HepG2 (cell line): Measurements from ENCODE around the gene ACSS2. TPM values are rescaled to one million over a fixed set of nuclear protein-coding genes. Genes with fewer than 3 reads are reported as not detected.

ENCODE experiments used
- ASH2L ChIP-seq: fragments of 300-600, 200-600 bp; sonication (generic); IDR thresholded peaks from 2 replicates; pipeline ENCODE4 v1.7.0; 2017; ENCODE audit warnings: low read depth, mild to moderate bottlenecking, moderate library complexity, mixed read lengths, low read length; ENCODE audit not compliant: insufficient read length
- ATF5 ChIP-seq: sonication (generic); formaldehyde crosslinking; IDR thresholded peaks from 2 replicates; pipeline ENCODE4 v1.4.0; 2020; ENCODE audit warnings: mild to moderate bottlenecking, low read depth, missing genetic modification reagents
- EP300 ChIP-seq, 3 experiments: sonication (generic) in 1 of 3; formaldehyde crosslinking in 1 of 3; IDR thresholded peaks; 2 replicates each; pipeline versions ENCODE4 v1.5.1 to v1.6.1; 2011 to 2020; ENCODE audit warnings: low read depth in 2 of 3, low read length in 2 of 3, borderline replicate concordance in 1 of 3, improper control_type of control experiment in 1 of 3, mild to moderate bottlenecking in 1 of 3, missing genetic modification reagents in 1 of 3, moderate library complexity in 1 of 3
- HCFC1 ChIP-seq: fragments of 150-350 bp; IDR thresholded peaks from 2 replicates; pipeline ENCODE4 v1.6.1; 2014; ENCODE audit warnings: low read depth, low read length
- HNRNPK ChIP-seq: fragments of 200-400 bp; formaldehyde crosslinking; IDR thresholded peaks from 2 replicates; pipeline ENCODE4 v1.6.1; 2018; ENCODE audit warnings: low read length, low read depth, moderate library complexity, mild to moderate bottlenecking; ENCODE audit not compliant: poor library complexity, severe bottlenecking
- RBAK ChIP-seq: sonication (generic); formaldehyde crosslinking; IDR thresholded peaks from 2 replicates; pipeline ENCODE4 v1.5.1; 2020; ENCODE audit warnings: mild to moderate bottlenecking, missing genetic modification reagents
- RCOR2 ChIP-seq: IDR thresholded peaks from 2 replicates; pipeline ENCODE4 v1.6.1; 2016; ENCODE audit warnings: missing biosample characterization, missing genetic modification reagents
- RFXAP ChIP-seq: sonication (generic); formaldehyde crosslinking; IDR thresholded peaks from 2 replicates; pipeline ENCODE4 v1.4.0; 2020; ENCODE audit warnings: missing genetic modification reagents, borderline replicate concordance
- SAP130 ChIP-seq: IDR thresholded peaks from 2 replicates; pipeline ENCODE4 v1.6.1; 2016; ENCODE audit warnings: low read depth
- SNAPC2 ChIP-seq: sonication (generic); formaldehyde crosslinking; IDR thresholded peaks from 2 replicates; pipeline ENCODE4 v1.8.1; 2022; ENCODE audit warnings: mild to moderate bottlenecking, missing genetic modification reagents
- SSRP1 ChIP-seq: IDR thresholded peaks from 2 replicates; pipeline ENCODE4 v1.6.1; 2016; ENCODE audit warnings: control low read depth
- TBX3 ChIP-seq: fragments of 450-650 bp; IDR thresholded peaks from 2 replicates; pipeline ENCODE4 v1.6.1; 2017; ENCODE audit warnings: antibody characterized with exemption, mild to moderate bottlenecking, inconsistent platforms, borderline replicate concordance
- TEAD2 ChIP-seq: sonication (generic); formaldehyde crosslinking; IDR thresholded peaks from 2 replicates; pipeline ENCODE4 v1.9.0; 2021; ENCODE audit warnings: missing genetic modification reagents
- U2AF1 ChIP-seq: fragments of 200-400 bp; formaldehyde crosslinking; optimal IDR thresholded peaks from 2 replicates; pipeline ENCODE3; 2017; ENCODE audit warnings: mild to moderate bottlenecking, low read depth, low read length
- ZBTB7B ChIP-seq: sonication (generic); formaldehyde crosslinking; IDR thresholded peaks from 2 replicates; pipeline ENCODE4 v1.4.0; 2020; ENCODE audit warnings: missing genetic modification reagents
- ZNF101 ChIP-seq: sonication (generic); formaldehyde crosslinking; IDR thresholded peaks from 2 replicates; pipeline ENCODE4 v1.4.0; 2020; ENCODE audit warnings: mild to moderate bottlenecking, low read depth, missing genetic modification reagents, borderline replicate concordance
- ZNF280D ChIP-seq: sonication (generic); formaldehyde crosslinking; IDR thresholded peaks from 2 replicates; pipeline ENCODE4 v1.5.1; 2020; ENCODE audit warnings: mild to moderate bottlenecking, missing genetic modification reagents
- ZNF333 ChIP-seq: sonication (generic); formaldehyde crosslinking; IDR thresholded peaks from 2 replicates; pipeline ENCODE4 v1.4.0; 2020; ENCODE audit warnings: mild to moderate bottlenecking, missing genetic modification reagents, borderline replicate concordance
- ZNF354B ChIP-seq: sonication (generic); formaldehyde crosslinking; IDR thresholded peaks from 2 replicates; pipeline ENCODE4 v1.8.0; 2022; ENCODE audit warnings: mild to moderate bottlenecking, missing genetic modification reagents
- ZNF629 ChIP-seq: sonication (generic); formaldehyde crosslinking; conservative IDR thresholded peaks from 2 replicates; pipeline ENCODE4 v1.5.0; 2020; ENCODE audit warnings: missing genetic modification reagents
- ZNF672 ChIP-seq: sonication (generic); formaldehyde crosslinking; IDR thresholded peaks from 2 replicates; pipeline ENCODE4 v1.8.1; 2022; ENCODE audit warnings: missing genetic modification reagents
- ZNF879 ChIP-seq: sonication (generic); formaldehyde crosslinking; IDR thresholded peaks from 2 replicates; pipeline ENCODE4 v1.8.1; 2023; ENCODE audit warnings: missing genetic modification reagents
- polyA plus RNA-seq, 8 experiments: library from polyadenylated mRNA; depleted of rRNA in 3 of 8; stranded (reverse) in 7 of 8; unstranded in 1 of 8; fragments of >200 nt; fragmentation: Illumina TruSeq in 4 of 8; extraction: Trizol in 4 of 8; gene quantifications; 2 replicates each; pipeline versions ENCODE4 v1.2.1 to v1.2.3, GENCODE V29; 2011 to 2016; ENCODE audit warnings: low read depth in 4 of 8, missing spikeins in 1 of 8, mixed read lengths in 1 of 8; ENCODE audit not compliant: insufficient read depth in 1 of 8
- total RNA-seq, 5 experiments: library from RNA; depleted of rRNA; stranded (reverse); fragments of >200 nt; fragmentation: Illumina TruSeq; extraction: Trizol; gene quantifications; 2 replicates each; pipeline ENCODE4 v1.2.3, GENCODE V29; 2016; ENCODE audit warnings: low read depth in 1 of 5
- TF ChIP-seq, protein P1 (sequence below): fragments of 450-650 bp; IDR thresholded peaks from 2 replicates; pipeline ENCODE4 v1.6.1; 2017
- TF ChIP-seq, protein P2 (sequence below): sonication (generic); formaldehyde crosslinking; IDR thresholded peaks from 2 replicates; pipeline ENCODE4 v1.4.0; 2020; ENCODE audit warnings: missing genetic modification reagents

ACSS2 gene
- total and polyA plus RNA-seq, 2 of the 13 experiments (the other 11 are each of a cell fraction or from before 2014, with no cell fraction given), result 72.8 to 89.7 TPM

- TF ChIP-seq TBX3 (no peak), RBAK (CRISPR knock-in tag) (peak; percentile 40; the same call in 1 of the 2 replicates), EP300 (IDR thresholded peaks at IDR 0.05; ENCODE audit: low read depth in 2 of 2, low read length in 2 of 2) (peak; percentile 49 to 52; a peak in 3 of 4 replicates), EP300 (CRISPR knock-in tag; IDR thresholded peaks at IDR 0.05; ENCODE audit: borderline replicate concordance) (0 out of 2 replicates have a peak, but pooled peaks have one; percentile 27), ZNF879 (CRISPR knock-in tag) (no peak; the same call in 1 of the 2 replicates), ZNF672 (no peak), ZNF354B (CRISPR knock-in tag) (no peak), ASH2L (no peak), HCFC1 (0 out of 2 replicates have a peak, but pooled peaks have one; percentile 38), TEAD2 (no peak), U2AF1 (no peak), ZBTB7B (CRISPR knock-in tag) (no peak), SAP130 (CRISPR knock-in tag) (peak; percentile 94), ZNF333 (CRISPR knock-in tag) (0 out of 2 replicates have a peak, but pooled peaks have one; percentile 2), HNRNPK (peak; percentile 33), SSRP1 (0 out of 2 replicates have a peak, but pooled peaks have one; percentile 32), RFXAP (CRISPR knock-in tag) (no peak), ATF5 (CRISPR knock-in tag) (no peak), SNAPC2 (CRISPR knock-in tag) (no peak), ZNF629 (CRISPR knock-in tag) (no peak), ZNF101 (CRISPR knock-in tag) (no peak), RCOR2 (0 out of 2 replicates have a peak, but pooled peaks have one; percentile 50), ZNF280D (no peak)
- TF ChIP-seq, protein P1, sequence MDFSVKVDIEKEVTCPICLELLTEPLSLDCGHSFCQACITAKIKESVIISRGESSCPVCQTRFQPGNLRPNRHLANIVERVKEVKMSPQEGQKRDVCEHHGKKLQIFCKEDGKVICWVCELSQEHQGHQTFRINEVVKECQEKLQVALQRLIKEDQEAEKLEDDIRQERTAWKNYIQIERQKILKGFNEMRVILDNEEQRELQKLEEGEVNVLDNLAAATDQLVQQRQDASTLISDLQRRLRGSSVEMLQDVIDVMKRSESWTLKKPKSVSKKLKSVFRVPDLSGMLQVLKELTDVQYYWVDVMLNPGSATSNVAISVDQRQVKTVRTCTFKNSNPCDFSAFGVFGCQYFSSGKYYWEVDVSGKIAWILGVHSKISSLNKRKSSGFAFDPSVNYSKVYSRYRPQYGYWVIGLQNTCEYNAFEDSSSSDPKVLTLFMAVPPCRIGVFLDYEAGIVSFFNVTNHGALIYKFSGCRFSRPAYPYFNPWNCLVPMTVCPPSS, result no peak
- TF ChIP-seq, protein P2, sequence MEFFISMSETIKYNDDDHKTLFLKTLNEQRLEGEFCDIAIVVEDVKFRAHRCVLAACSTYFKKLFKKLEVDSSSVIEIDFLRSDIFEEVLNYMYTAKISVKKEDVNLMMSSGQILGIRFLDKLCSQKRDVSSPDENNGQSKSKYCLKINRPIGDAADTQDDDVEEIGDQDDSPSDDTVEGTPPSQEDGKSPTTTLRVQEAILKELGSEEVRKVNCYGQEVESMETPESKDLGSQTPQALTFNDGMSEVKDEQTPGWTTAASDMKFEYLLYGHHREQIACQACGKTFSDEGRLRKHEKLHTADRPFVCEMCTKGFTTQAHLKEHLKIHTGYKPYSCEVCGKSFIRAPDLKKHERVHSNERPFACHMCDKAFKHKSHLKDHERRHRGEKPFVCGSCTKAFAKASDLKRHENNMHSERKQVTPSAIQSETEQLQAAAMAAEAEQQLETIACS, result no peak
These were observed 588 bp upstream of the ACSS2 start (continued) for GRCh38 chr20:34875642-34876405.
